VCaP (cell line): Measurements from ENCODE around the gene IL4R.
"Not testable (repeated sequence)": the region's sequence is repeated elsewhere in the genome, so short reads cannot be mapped to it uniquely, and the experiment has no call there.

ENCODE experiments used
- H3K27ac ChIP-seq: fragments of 450-650 bp; 2 replicates; pipeline ENCODE4 v1.5.1; 2017
- CTCF ChIP-seq: fragments of 450-650 bp; conservative IDR thresholded peaks from 2 replicates; pipeline ENCODE4 v1.5.1; 2017; ENCODE audit warnings: mild to moderate bottlenecking, moderate library complexity

Gene IL4R

GRCh38 chr16:27270349-27270748 lies 43.4 kb upstream of the IL4R start:
- no peak overlapping the region for H3K27ac ChIP-seq
- no peak for TF ChIP-seq CTCF

GRCh38 chr16:27272076-27272475 lies 41.7 kb upstream of the IL4R start:
- H3K27ac ChIP-seq = no peak overlapping the region
- TF ChIP-seq CTCF = no peak

- H3K27ac ChIP-seq = not testable (repeated sequence)
Measured at GRCh38 chr16:27272697-27273096, 41.1 kb upstream of the IL4R start.

- no peak for TF ChIP-seq CTCF
- no peak overlapping the region for H3K27ac ChIP-seq
Measured at GRCh38 chr16:27273330-27273669, 40.5 kb upstream of the IL4R start.

GRCh38 chr16:27273670-27274423 lies 39.9 kb upstream of the IL4R start:
- no peak overlapping the region for H3K27ac ChIP-seq
- no peak for TF ChIP-seq CTCF

GRCh38 chr16:27274424-27274874 lies 39.3 kb upstream of the IL4R start:
- not testable (repeated sequence) for H3K27ac ChIP-seq

GRCh38 chr16:27275394-27275793 lies 38.4 kb upstream of the IL4R start:
- no peak overlapping the region for H3K27ac ChIP-seq
- no peak for TF ChIP-seq CTCF

- no peak overlapping the region for H3K27ac ChIP-seq
- no peak for TF ChIP-seq CTCF
Measured at GRCh38 chr16:27281243-27281642, 32.5 kb upstream of the IL4R start.
